Heart left ventricle (tissue), 13 donors: ENCODE results near the gene PAWR.
A peak's percentile ranks its signal among the peaks of the same experiment; 100 is the strongest.

ENCODE experiments used
- CTCF ChIP-seq, 12 donors: fragments of 200-600 bp; sonication (generic) in 4 of 12; IDR thresholded peaks; one replicate each; pipeline versions ENCODE4 v1.5.0 to v1.8.0; 2018 to 2022; ENCODE audit warnings: antibody characterized with exemption in 12 of 12, mild to moderate bottlenecking in 5 of 12
- POLR2A ChIP-seq, 2 donors: fragments of 450-650 bp; IDR thresholded peaks; one replicate each; pipeline ENCODE4 v1.6.1; 2017; ENCODE audit warnings: antibody characterized with exemption in 2 of 2, mild to moderate bottlenecking in 2 of 2, moderate library complexity in 2 of 2
- donor health status: ischemic (EF 13 %, LVEDD 7.1; RV severe dilation, severe dysfunction).
- donor health status: DM: no; HTN: yes; CAD: no.
- donor health status: DM: no; HTN: no; CAD: no.
- donor health status: ischemic (EF 25% LVEDD 6.9; RV normal size, moderate dysfunction).
- donor health status: ischemic (EF 25% LVEDD 5.7; RV mildly dilated, moderate dysfunction).
- donor health status: ischemic (EF 35%, LVEDD 5.7; RV mildly dilated, moderate dysfunction).
- donor health status: nonischemic (EF 11% LVEDD 7.7; RV severe dilation, severe dysfunction).
- donor health status: DM: yes; HTN: yes; CAD: no.
- donor health status: PGD.
- donor health status: ischemic (EF 29% LVEDD 5.4; RV normal size, mild dysfunction).
- donor health status: nonischemic (EF 23%, LVEDD 6.1; RV moderate dilation, normal function).

DNA sequence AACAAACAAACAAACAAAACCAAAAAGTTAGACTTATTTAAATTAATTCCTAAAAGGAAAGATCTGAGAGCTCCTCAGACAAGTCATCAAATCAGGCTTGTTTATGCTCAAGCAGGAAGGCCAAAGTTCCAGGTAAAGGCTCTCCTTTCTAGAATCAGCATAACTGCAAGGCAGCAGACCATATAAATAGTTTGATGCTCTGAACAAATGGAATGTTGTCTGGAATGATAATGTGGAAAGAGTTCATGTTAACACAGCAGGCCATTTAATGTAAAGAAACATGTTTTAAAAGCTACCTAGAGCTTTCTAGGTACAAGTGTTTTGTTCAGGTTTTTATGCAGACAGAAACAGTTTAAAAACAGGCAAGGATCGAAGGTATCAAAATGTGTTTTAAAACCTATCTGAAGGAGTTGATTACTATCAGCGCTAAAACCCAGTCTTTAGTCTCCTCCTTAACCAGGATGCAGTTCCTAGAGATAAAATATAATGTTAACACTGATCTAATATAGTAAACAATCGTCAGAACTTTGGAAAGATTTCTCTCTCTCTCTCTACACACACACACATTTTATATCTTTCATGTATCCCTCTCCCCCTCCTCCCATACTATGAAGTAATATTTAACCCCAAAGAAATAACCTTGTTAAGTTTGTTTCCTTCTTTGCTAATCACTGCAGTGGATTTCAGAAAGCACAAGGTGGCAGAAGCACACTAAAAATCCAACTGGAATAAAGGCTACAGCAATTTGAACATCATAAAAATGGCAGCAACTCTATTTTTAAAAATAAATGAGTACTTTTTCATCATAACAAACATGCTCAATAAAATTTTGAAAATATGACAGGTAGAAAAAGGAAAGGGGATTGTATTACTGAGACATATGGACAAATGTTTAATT, 135.5 kb downstream of the PAWR start:
- no peak for TF ChIP-seq POLR2A (IDR thresholded peaks at IDR 0.05)
- peak; percentile 31 to 80 (median 62) for TF ChIP-seq CTCF (IDR thresholded peaks at IDR 0.05)
